Liver (tissue), 3 donors: ENCODE measurements around the gene MRPL55.

Source experiments
- CTCF ChIP-seq: fragments of 150-350 bp; IDR thresholded peaks from 2 replicates; pipeline ENCODE4 v1.5.1; 2017; ENCODE audit warnings: improper control_type of control experiment, low read depth, low read length; ENCODE audit not compliant: missing input control
- TAF1 ChIP-seq: conservative IDR thresholded peaks from 2 replicates; pipeline ENCODE4 v1.6.1; 2016; ENCODE audit warnings: antibody characterized with exemption, mild to moderate bottlenecking
- donor health status: healthy.
- donor health status: healthy.

DNA sequence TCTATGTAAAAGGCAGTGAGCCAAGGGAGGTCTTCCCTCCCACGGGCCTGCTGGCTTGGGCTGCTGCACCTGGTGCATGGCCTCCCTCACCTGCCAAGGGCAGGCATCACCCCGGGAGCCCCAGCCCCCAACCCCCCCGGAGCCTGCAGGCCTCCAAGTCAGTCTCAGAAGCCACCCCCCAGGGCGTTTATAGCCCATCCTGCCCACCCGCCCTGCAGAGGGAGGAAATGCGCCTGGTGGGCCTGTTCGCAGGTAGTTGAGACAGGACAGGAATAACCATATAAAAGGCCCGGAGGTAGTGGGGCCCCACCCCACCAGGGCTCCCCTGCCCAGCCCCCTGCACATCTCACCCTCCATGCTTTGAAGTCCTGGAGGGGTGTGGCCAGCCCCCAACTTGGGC lies 44.8 kb downstream of the MRPL55 start:
- no peak for TF ChIP-seq TAF1
- no peak for TF ChIP-seq CTCF
